Measurements from ENCODE around the gene HIP1. TPM values are rescaled to one million over a fixed set of nuclear protein-coding genes. Genes with fewer than 3 reads are reported as not detected.
"Not testable (repeated sequence)": the region's sequence is repeated elsewhere in the genome, so short reads cannot be mapped to it uniquely, and the experiment has no call there.

HIP1 gene
- total and polyA plus RNA-seq, 2 of the 4 experiments (the other 2 are of a cell fraction): 6.8 to 10.0 TPM

GRCh38 chr7:75761801-75762200 lies 23.1 kb upstream of the HIP1 start:
- H3K18ac ChIP-seq (ENCODE audit: low read depth, low read length); H2AK9ac ChIP-seq (replicated peaks; ENCODE audit: low read depth, low read length, poor library complexity); H4K5ac ChIP-seq (ENCODE audit: low read depth, low read length); H3K4me3 ChIP-seq (ENCODE audit: insufficient read depth, low read depth, low read length); H3K27ac ChIP-seq (ENCODE audit: insufficient read depth, low read length); H3K9me3 ChIP-seq (ENCODE audit: control insufficient read depth, insufficient read depth, low read length); H3K4me1 ChIP-seq (ENCODE audit: control insufficient read depth, insufficient read depth, low read length); H2AFZ ChIP-seq (replicated peaks; ENCODE audit: low read length, poor library complexity); dilution Hi-C loops (cut with HindIII; ENCODE audit: low sequenced_read_pairs, unreplicated experiment); H3K4ac ChIP-seq (ENCODE audit: low read depth, low read length); H4K20me1 ChIP-seq (ENCODE audit: insufficient read depth, low read length); H3K14ac ChIP-seq (replicated peaks; ENCODE audit: low read depth, low read length); H3K9ac ChIP-seq (ENCODE audit: low read depth, low read length); H4K91ac ChIP-seq (ENCODE audit: insufficient read depth, low read depth, low read length); H2BK20ac ChIP-seq (ENCODE audit: low read depth, low read length); H3K9me1 ChIP-seq (ENCODE audit: insufficient read depth, low read length); BruUV-seq (replicated peaks); H3K4me2 ChIP-seq (ENCODE audit: low read depth, low read length); H3K56ac ChIP-seq (ENCODE audit: extremely low read depth, insufficient read depth, low read length); H3K27me3 ChIP-seq (ENCODE audit: control insufficient read depth, insufficient read depth, low read length); in situ Hi-C loops (cut with MboI; ENCODE audit: low sequenced_read_pairs); POLR2A ChIA-PET (ENCODE audit: unreplicated experiment); H3K23ac ChIP-seq (ENCODE audit: low read depth, low read length); DNase-seq; H2BK120ac ChIP-seq (ENCODE audit: low read depth, low read length); H4K8ac ChIP-seq (ENCODE audit: low read depth in 2 of 2, low read length in 2 of 2); H3K79me1 ChIP-seq (ENCODE audit: low read depth in 1 of 2, low read length in 2 of 2); H3K36me3 ChIP-seq (ENCODE audit: control insufficient read depth, insufficient read depth, low read length); ATAC-seq (ENCODE audit: low read depth); H2AK5ac ChIP-seq (ENCODE audit: low read depth, low read length); H2BK5ac ChIP-seq (ENCODE audit: low read depth, low read length, poor library complexity, severe bottlenecking); H2BK15ac ChIP-seq (ENCODE audit: low read depth, low read length): not testable (repeated sequence)
- intact Hi-C loops (cut with micrococcal nuclease): loop anchor here (2.0 kb wide), 1 partner anchor 233 kb away; no protein-coding TSS in a partner anchor
- no CpG with 5 or more reads among the region's 3 CpGs for WGBS, 2 experiments (ENCODE audit: extremely low coverage in 2 of 2, insufficient read length in 1 of 2)
- CTCF ChIA-PET: interaction anchor here (0.6 to 1.5 kb wide), 3 partner anchors 8 to 258 kb away, joined by 3 to 5 read pairs (median 3); no protein-coding TSS in a partner anchor
